ENCODE data around the gene NCOA3.

DNA sequence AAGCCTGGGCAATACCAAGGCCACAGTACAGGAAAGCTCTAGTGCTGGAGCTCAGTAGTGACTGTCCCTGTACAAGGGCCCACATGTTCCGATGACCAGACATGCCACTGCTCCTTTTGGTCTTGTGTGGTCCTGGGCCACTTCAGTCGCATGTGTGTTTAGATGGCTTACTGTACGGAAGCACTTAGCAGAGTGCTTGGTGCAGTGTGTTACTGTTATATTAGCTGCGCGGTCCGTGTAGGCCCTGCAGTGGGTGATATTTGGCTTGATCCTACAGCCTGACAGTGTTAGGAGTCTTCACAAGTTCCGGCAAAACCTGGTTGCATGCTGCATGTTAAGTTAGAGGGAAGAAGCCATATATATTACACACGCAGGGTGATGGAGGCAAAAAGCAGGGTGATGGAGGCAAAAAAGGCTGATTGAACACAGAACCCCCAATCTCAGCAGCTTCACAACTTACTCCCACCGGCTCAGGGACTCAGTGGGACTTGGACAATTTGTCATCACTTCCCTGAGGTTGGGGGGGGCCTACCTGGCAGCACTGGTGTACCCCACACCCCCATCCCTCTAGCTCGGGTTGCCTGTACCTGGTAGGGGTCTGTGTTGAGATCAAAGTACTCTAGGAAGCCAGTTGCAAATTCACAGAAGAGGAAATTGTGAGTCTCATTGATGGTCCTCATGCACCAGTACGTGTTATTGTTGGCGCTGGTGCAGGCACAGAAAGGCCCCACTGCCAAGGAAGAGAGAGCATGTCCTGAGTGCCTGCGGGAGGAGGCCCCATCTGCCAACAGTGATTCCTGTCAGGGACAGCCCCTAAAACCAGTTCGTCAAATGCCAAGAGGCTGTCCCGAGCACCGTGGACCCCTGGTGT, 161.0 kb downstream of the NCOA3 start:
- TF ChIP-seq SIN3A (conservative IDR thresholded peaks at IDR 0.05 in 1 of 2, IDR thresholded peaks at IDR 0.05 in 1 of 2; ENCODE audit: low read depth in 1 of 2, low read length in 2 of 2) (no peak), POLR2A (IDR thresholded peaks at IDR 0.05; ENCODE audit: control extremely low read depth in 1 of 2, low read depth in 2 of 2, low read length in 2 of 2) (no peak), SUZ12 (IDR thresholded peaks at IDR 0.05; ENCODE audit: low read length) (no peak), PHF8 (conservative IDR thresholded peaks at IDR 0.05; ENCODE audit: low read depth, low read length) (no peak), SP2 (IDR thresholded peaks at IDR 0.05; ENCODE audit: low read length) (no peak), RXRA (IDR thresholded peaks at IDR 0.05; ENCODE audit: insufficient read depth, low read depth, low read length) (no peak)
